ENCODE measurements around the gene AK3.

AK3 gene

DNA sequence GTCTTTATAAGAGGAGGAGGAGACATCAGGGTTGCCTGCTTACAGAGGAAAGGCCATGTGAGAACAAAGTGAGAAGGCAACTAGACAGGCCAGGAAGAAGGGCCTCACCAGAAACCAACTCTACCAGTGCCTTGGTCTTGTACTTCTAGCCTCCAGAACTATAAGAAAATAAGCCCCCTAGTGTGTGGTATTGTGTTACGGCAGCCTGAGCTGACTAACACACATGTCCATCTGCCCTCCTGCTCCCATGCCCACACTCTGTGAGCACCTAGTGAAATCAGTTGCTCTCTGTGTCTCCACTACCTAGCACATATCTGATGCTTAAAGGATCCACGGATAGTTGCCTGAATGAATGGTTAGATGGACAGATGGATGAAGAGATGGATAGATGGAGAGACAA lies 6.9 kb downstream of the AK3 start:
- H3K27ac ChIP-seq (ENCODE audit: low read depth in 2 of 2, low read length in 2 of 2), result no peak overlapping the region
- no peaks in the 10 kb centered on the region for H3K9me3 ChIP-seq (ENCODE audit: control insufficient read depth in 2 of 2, low read length in 2 of 2)
- peaks cover 0 to 2% of the 10 kb centered on the region in 2 donors for H3K36me3 ChIP-seq (ENCODE audit: control insufficient read depth in 2 of 2, insufficient read depth in 2 of 2, low read length in 2 of 2)
- H3K4me1 ChIP-seq (ENCODE audit: control insufficient read depth in 2 of 2, insufficient read depth in 2 of 2, low read length in 2 of 2), result peaks cover 3 to 7% of the 10 kb centered on the region in 2 donors
- H3K27me3 ChIP-seq (ENCODE audit: control insufficient read depth in 2 of 2, insufficient read depth in 2 of 2, low read length in 2 of 2), result no peaks in the 10 kb centered on the region
- H3K9ac ChIP-seq (ENCODE audit: low read depth in 1 of 2, low read length in 2 of 2), result no peak overlapping the region
- no peak overlapping the region for H3K4me3 ChIP-seq (ENCODE audit: low read length in 2 of 2)

DNA sequence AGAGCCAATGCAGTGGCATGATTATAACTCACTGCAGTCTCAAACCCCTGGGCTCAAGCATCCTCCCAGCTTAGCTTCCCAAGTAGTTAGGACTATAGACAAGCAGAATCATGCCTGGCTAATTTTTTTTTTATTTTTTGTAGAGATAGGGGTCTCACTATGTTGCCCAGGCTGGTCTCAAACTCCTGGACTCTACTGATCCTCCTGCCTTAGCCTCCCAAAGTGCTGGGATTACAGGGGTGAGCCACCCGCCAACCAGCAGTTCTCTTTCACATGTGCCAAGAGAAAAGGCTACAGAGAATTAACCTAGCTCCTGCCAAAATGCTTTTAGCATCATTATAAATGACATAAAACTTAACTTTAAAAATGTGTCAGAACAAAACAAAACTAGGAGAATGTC lies 8.1 kb downstream of the AK3 start:
- Histone ChIP-seq H3K9me3 (ENCODE audit: control insufficient read depth in 2 of 2, low read length in 2 of 2) (no peaks in the 10 kb centered on the region), H3K36me3 (ENCODE audit: control insufficient read depth in 2 of 2, insufficient read depth in 2 of 2, low read length in 2 of 2) (peaks cover 0 to 2% of the 10 kb centered on the region in 2 donors), H3K4me1 (ENCODE audit: control insufficient read depth in 2 of 2, insufficient read depth in 2 of 2, low read length in 2 of 2) (no peaks in the 10 kb centered on the region), H3K27me3 (ENCODE audit: control insufficient read depth in 2 of 2, insufficient read depth in 2 of 2, low read length in 2 of 2) (no peaks in the 10 kb centered on the region), H3K4me3 (ENCODE audit: low read length in 2 of 2) (no peak overlapping the region), H3K27ac (ENCODE audit: low read depth in 2 of 2, low read length in 2 of 2) (no peak overlapping the region), H3K9ac (ENCODE audit: low read depth in 1 of 2, low read length in 2 of 2) (no peak overlapping the region)

DNA sequence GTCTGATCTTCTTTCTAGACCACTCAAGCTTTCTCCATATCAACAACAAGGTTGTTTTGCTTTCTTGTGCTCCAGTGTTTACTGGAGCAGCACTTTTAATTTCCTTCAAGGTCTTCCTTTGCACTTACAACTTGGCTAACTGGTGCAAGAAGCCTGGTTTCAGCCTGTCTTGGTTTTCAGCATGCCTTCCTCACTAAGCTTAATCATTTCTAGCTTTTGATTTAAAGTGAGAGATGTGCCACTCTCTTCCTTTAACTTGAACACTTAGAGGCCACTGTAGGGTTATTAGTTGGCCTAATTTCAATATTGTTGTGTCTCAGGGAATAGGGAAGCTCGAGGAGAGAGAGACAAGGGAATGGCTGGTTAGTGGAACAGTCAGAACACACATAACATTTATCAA lies 13.4 kb downstream of the AK3 start:
- H3K27ac ChIP-seq (ENCODE audit: low read depth in 2 of 2, low read length in 2 of 2), result no peak overlapping the region
- no peak overlapping the region for H3K9ac ChIP-seq (ENCODE audit: low read depth in 1 of 2, low read length in 2 of 2)
- no peaks in the 10 kb centered on the region for H3K9me3 ChIP-seq (ENCODE audit: control insufficient read depth in 2 of 2, low read length in 2 of 2)
- no peaks in the 10 kb centered on the region for H3K27me3 ChIP-seq (ENCODE audit: control insufficient read depth in 2 of 2, insufficient read depth in 2 of 2, low read length in 2 of 2)
- no peak overlapping the region for H3K4me3 ChIP-seq (ENCODE audit: low read length in 2 of 2)
- H3K36me3 ChIP-seq (ENCODE audit: control insufficient read depth in 2 of 2, insufficient read depth in 2 of 2, low read length in 2 of 2), result peaks cover 3 to 14% of the 10 kb centered on the region in 2 donors
- H3K4me1 ChIP-seq (ENCODE audit: control insufficient read depth in 2 of 2, insufficient read depth in 2 of 2, low read length in 2 of 2), result no peaks in the 10 kb centered on the region

DNA sequence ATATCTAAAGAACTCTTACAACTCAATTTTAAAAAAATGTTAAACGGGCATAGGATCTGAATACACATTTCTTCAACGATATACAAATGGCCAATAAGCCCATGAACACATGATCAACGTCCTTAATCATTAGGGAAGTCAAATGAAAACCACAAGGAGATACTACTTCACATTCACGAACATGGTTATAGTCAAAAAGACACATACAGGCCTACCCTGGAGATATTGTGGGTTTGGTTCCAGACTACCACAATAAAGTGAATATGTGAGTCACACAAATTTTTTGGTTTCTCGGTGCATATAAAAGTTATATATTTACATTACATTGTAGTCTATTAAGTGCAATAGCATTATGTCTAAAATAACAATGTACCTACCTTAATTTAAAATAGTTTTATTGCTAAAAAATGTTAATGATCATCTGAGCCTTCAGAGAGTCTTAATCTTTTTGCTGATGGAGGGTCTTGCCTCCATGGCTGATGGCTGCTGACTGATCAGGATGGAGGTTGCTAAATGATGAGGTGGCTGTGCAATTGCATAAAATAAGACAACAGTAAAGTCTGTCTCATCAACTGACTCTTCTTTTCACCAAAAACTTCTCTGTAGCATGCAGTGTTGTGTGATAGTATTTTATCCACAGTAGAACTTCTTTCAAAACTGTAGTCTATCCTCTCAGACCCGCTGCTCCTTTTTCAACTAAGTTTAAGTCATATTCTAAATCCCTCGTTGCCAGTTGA lies 15.1 kb downstream of the AK3 start:
- Histone ChIP-seq H3K9me3 (ENCODE audit: control insufficient read depth in 2 of 2, low read length in 2 of 2) (no peaks in the 10 kb centered on the region), H3K9ac (ENCODE audit: low read depth in 1 of 2, low read length in 2 of 2) (no peak overlapping the region), H3K27ac (ENCODE audit: low read depth in 2 of 2, low read length in 2 of 2) (no peak overlapping the region), H3K36me3 (ENCODE audit: control insufficient read depth in 2 of 2, insufficient read depth in 2 of 2, low read length in 2 of 2) (peaks cover 14 to 18% of the 10 kb centered on the region in 2 donors), H3K4me1 (ENCODE audit: control insufficient read depth in 2 of 2, insufficient read depth in 2 of 2, low read length in 2 of 2) (no peaks in the 10 kb centered on the region), H3K27me3 (ENCODE audit: control insufficient read depth in 2 of 2, insufficient read depth in 2 of 2, low read length in 2 of 2) (no peaks in the 10 kb centered on the region), H3K4me3 (ENCODE audit: low read length in 2 of 2) (no peak overlapping the region)

DNA sequence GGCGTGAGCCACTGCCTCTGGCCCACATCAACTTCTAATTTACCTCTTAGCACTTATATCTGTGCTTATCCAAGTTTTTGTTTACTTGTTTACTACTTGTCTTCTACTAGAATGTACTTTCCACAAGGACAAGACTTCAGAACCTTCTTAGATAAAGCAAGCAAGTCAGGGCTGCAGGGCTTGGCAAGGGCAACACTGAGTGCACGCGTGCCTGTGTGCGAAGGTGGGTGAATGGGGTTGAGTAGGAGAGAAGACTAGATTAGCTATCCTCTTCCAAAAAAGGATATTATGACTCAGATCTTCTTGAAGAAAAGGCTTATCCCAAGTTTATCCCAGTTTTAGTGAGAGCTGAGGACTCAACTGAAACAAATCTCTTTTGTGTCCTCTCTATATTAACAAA lies 19.3 kb downstream of the AK3 start:
- Histone ChIP-seq H3K36me3 (ENCODE audit: control insufficient read depth in 2 of 2, insufficient read depth in 2 of 2, low read length in 2 of 2) (peaks cover 38 to 46% of the 10 kb centered on the region in 2 donors), H3K4me1 (ENCODE audit: control insufficient read depth in 2 of 2, insufficient read depth in 2 of 2, low read length in 2 of 2) (no peaks in the 10 kb centered on the region), H3K27ac (ENCODE audit: low read depth in 2 of 2, low read length in 2 of 2) (no peak overlapping the region), H3K9me3 (ENCODE audit: control insufficient read depth in 2 of 2, low read length in 2 of 2) (no peaks in the 10 kb centered on the region), H3K4me3 (ENCODE audit: low read length in 2 of 2) (no peak overlapping the region), H3K9ac (ENCODE audit: low read depth in 1 of 2, low read length in 2 of 2) (no peak overlapping the region), H3K27me3 (ENCODE audit: control insufficient read depth in 2 of 2, insufficient read depth in 2 of 2, low read length in 2 of 2) (no peaks in the 10 kb centered on the region)

DNA sequence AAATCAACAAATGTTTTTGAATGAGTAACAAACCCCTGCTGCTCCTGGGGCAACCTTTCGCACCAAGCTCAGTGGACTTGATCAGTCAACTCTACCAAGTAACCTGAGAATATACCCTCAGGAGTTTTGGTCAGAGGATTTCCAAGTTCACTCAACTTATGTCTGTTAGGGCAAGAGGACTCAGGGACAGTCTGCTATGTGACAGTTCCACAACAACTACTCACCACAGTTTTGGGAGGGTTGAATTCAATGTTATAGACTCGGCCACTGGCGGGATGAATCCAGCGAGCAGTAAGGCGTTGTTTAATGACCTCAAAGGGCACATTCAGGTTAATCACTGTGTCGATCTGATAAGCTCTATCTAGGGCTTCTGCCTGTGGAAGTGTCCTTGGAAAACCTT lies 22.1 kb downstream of the AK3 start:
- H3K27me3 ChIP-seq (ENCODE audit: control insufficient read depth in 2 of 2, insufficient read depth in 2 of 2, low read length in 2 of 2), result no peaks in the 10 kb centered on the region
- H3K27ac ChIP-seq (ENCODE audit: low read depth in 2 of 2, low read length in 2 of 2), result no peak overlapping the region
- no peaks in the 10 kb centered on the region for H3K4me1 ChIP-seq (ENCODE audit: control insufficient read depth in 2 of 2, insufficient read depth in 2 of 2, low read length in 2 of 2)
- H3K4me3 ChIP-seq (ENCODE audit: low read length in 2 of 2), result no peak overlapping the region
- no peaks in the 10 kb centered on the region for H3K9me3 ChIP-seq (ENCODE audit: control insufficient read depth in 2 of 2, low read length in 2 of 2)
- peaks cover 57 to 58% of the 10 kb centered on the region in 2 donors for H3K36me3 ChIP-seq (ENCODE audit: control insufficient read depth in 2 of 2, insufficient read depth in 2 of 2, low read length in 2 of 2)
- H3K9ac ChIP-seq (ENCODE audit: low read depth in 1 of 2, low read length in 2 of 2), result no peak overlapping the region

DNA sequence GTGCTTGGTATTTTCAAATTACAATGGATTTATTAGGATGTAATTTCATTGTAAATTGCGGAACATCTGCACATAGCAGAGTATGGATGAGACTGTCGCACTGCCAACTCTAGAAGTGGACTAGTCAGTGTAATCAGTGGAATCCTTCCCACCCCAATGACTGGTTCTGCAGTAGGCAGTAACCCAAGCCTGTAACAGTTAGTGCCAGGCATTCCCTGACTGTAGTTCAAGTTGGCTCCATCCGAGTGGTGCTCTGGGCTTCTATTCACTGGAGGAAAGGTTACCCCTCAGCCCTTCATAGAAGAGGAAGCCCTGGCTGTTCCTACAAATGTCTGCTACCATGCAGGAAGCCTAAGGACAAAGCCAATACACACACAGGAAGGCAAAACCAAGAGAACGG lies 23.2 kb downstream of the AK3 start:
- Histone ChIP-seq H3K36me3 (ENCODE audit: control insufficient read depth in 2 of 2, insufficient read depth in 2 of 2, low read length in 2 of 2) (peaks cover 64 to 68% of the 10 kb centered on the region in 2 donors), H3K27me3 (ENCODE audit: control insufficient read depth in 2 of 2, insufficient read depth in 2 of 2, low read length in 2 of 2) (no peaks in the 10 kb centered on the region), H3K27ac (ENCODE audit: low read depth in 2 of 2, low read length in 2 of 2) (no peak overlapping the region), H3K4me3 (ENCODE audit: low read length in 2 of 2) (no peak overlapping the region), H3K4me1 (ENCODE audit: control insufficient read depth in 2 of 2, insufficient read depth in 2 of 2, low read length in 2 of 2) (no peaks in the 10 kb centered on the region), H3K9ac (ENCODE audit: low read depth in 1 of 2, low read length in 2 of 2) (no peak overlapping the region), H3K9me3 (ENCODE audit: control insufficient read depth in 2 of 2, low read length in 2 of 2) (no peaks in the 10 kb centered on the region)

DNA sequence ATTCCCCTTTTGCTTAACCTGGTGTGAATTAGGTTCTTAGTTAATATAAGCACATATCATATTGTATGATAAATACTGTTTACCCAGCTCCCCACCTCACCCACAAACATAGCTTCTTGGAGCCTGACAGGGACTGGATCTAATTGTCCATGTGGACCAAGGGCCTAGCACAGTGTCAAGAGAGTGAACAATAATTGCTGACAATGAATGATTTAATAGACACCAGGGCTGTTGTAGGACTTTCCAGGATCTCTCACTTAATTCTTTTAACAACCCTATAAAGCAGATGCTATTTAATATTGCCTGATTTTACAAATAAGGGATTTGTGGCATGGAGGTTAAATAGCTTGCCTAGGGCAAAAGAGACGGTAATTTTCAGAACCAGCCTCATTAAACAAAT lies 24.8 kb downstream of the AK3 start:
- Histone ChIP-seq H3K27me3 (ENCODE audit: control insufficient read depth in 2 of 2, insufficient read depth in 2 of 2, low read length in 2 of 2) (no peaks in the 10 kb centered on the region), H3K9me3 (ENCODE audit: control insufficient read depth in 2 of 2, low read length in 2 of 2) (no peaks in the 10 kb centered on the region), H3K27ac (ENCODE audit: low read depth in 2 of 2, low read length in 2 of 2) (no peak overlapping the region), H3K4me3 (ENCODE audit: low read length in 2 of 2) (no peak overlapping the region), H3K4me1 (ENCODE audit: control insufficient read depth in 2 of 2, insufficient read depth in 2 of 2, low read length in 2 of 2) (no peaks in the 10 kb centered on the region), H3K9ac (ENCODE audit: low read depth in 1 of 2, low read length in 2 of 2) (no peak overlapping the region), H3K36me3 (ENCODE audit: control insufficient read depth in 2 of 2, insufficient read depth in 2 of 2, low read length in 2 of 2) (peaks cover 63 to 65% of the 10 kb centered on the region in 2 donors)

DNA sequence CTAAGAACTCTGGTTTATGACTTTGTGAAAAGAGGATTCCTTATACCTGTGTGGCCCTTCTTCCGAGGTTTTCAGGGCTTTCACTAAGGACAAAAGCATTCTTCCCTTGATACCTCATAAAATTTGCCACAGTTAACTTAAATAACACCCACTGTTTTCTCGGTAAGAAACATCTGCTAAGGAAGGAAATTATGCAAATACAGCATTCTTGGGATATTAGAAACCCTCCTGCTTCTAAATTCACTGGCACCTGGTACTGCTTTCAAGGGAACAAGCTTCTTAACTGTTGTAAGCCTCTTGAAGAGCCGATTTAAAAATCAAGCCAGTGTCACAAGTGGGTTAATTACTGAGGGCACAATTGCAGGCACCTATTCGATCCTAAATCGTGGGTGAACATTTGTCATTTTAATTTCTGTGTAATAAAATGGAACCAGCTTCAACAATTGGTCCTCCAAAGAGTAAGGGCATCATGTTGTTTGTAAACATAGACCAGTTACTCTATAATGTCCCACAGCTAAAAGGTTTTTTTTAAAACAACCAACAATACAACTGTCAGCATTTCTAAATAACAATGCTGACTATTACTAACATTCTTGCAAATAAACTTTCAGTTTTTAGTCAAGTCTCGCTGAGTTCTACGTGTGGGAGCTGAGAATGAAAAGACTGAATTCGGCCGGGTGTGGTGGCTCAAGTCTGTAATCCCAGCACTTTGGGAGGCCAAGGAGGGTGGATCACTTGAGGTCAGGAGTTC lies 26.6 kb downstream of the AK3 start:
- Histone ChIP-seq H3K9ac (ENCODE audit: low read depth in 1 of 2, low read length in 2 of 2) (no peak overlapping the region), H3K36me3 (ENCODE audit: control insufficient read depth in 2 of 2, insufficient read depth in 2 of 2, low read length in 2 of 2) (peaks cover 60 to 73% of the 10 kb centered on the region in 2 donors), H3K9me3 (ENCODE audit: control insufficient read depth in 2 of 2, low read length in 2 of 2) (no peaks in the 10 kb centered on the region), H3K4me1 (ENCODE audit: control insufficient read depth in 2 of 2, insufficient read depth in 2 of 2, low read length in 2 of 2) (no peaks in the 10 kb centered on the region), H3K27me3 (ENCODE audit: control insufficient read depth in 2 of 2, insufficient read depth in 2 of 2, low read length in 2 of 2) (no peaks in the 10 kb centered on the region), H3K4me3 (ENCODE audit: low read length in 2 of 2) (no peak overlapping the region), H3K27ac (ENCODE audit: low read depth in 2 of 2, low read length in 2 of 2) (no peak overlapping the region)

DNA sequence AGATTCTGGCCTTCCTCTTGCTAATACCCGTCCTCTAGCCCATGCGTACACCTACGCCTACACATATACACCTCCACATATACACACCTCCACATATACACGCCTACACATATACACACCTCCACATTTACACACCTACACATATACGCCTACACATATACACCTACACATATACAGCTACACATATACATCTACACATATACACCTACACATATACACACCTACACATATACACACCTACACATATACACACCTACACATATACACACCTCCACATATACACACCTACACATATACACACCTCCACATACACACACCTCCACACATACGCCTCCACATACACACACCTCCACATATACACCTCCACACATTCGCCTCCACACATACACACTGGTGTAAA lies 27.2 kb downstream of the AK3 start:
- H3K27ac ChIP-seq (ENCODE audit: low read depth in 2 of 2, low read length in 2 of 2), result no peak overlapping the region
- no peaks in the 10 kb centered on the region for H3K9me3 ChIP-seq (ENCODE audit: control insufficient read depth in 2 of 2, low read length in 2 of 2)
- H3K9ac ChIP-seq (ENCODE audit: low read depth in 1 of 2, low read length in 2 of 2), result no peak overlapping the region
- no peaks in the 10 kb centered on the region for H3K4me1 ChIP-seq (ENCODE audit: control insufficient read depth in 2 of 2, insufficient read depth in 2 of 2, low read length in 2 of 2)
- no peak overlapping the region for H3K4me3 ChIP-seq (ENCODE audit: low read length in 2 of 2)
- peaks cover 56 to 70% of the 10 kb centered on the region in 2 donors for H3K36me3 ChIP-seq (ENCODE audit: control insufficient read depth in 2 of 2, insufficient read depth in 2 of 2, low read length in 2 of 2)
- no peaks in the 10 kb centered on the region for H3K27me3 ChIP-seq (ENCODE audit: control insufficient read depth in 2 of 2, insufficient read depth in 2 of 2, low read length in 2 of 2)

Data from mucosa of rectum (tissue), 2 donors.